KMS-11 (cell line): ENCODE data around the gene SCN3A.

Experiments used
- H2AFZ ChIP-seq: fragments of 200-600 bp; sonication (generic); 2 replicates; pipeline ENCODE4 v1.6.1; 2016; ENCODE audit warnings: antibody characterized with exemption, mixed run types, low read depth
- H3K27ac ChIP-seq: fragments of 200-600 bp; sonication (generic); 2 replicates; pipeline ENCODE4 v1.6.1; 2016; ENCODE audit warnings: mild to moderate bottlenecking, mixed run types
- H3K27me3 ChIP-seq: fragments of 200-600 bp; sonication (generic); 2 replicates; pipeline ENCODE4 v1.6.1; 2017; ENCODE audit warnings: mild to moderate bottlenecking, low read depth, mixed run types, moderate library complexity; ENCODE audit not compliant: insufficient read depth
- H3K36me3 ChIP-seq: fragments of 200-600 bp; sonication (generic); 2 replicates; pipeline ENCODE4 v1.6.1; 2017; ENCODE audit warnings: mild to moderate bottlenecking, mixed run types; ENCODE audit not compliant: insufficient read depth
- H3K4me1 ChIP-seq: fragments of 200-600 bp; sonication (generic); 2 replicates; pipeline ENCODE4 v1.6.1; 2016; ENCODE audit warnings: mild to moderate bottlenecking, low read depth, mixed run types; ENCODE audit not compliant: poor library complexity, severe bottlenecking
- H3K4me2 ChIP-seq: fragments of 200-600 bp; sonication (generic); 2 replicates; pipeline ENCODE4 v1.7.0; 2016; ENCODE audit warnings: mild to moderate bottlenecking, mixed run types
- H3K4me3 ChIP-seq: fragments of 200-600 bp; sonication (generic); IDR thresholded peaks from 2 replicates; pipeline ENCODE4 v1.6.1; 2017; ENCODE audit warnings: low read depth, low read length, mixed read lengths; ENCODE audit not compliant: insufficient read depth
- H3K79me2 ChIP-seq: fragments of 200-600 bp; sonication (generic); 2 replicates; pipeline ENCODE4 v1.6.1; 2016; ENCODE audit warnings: low read depth, mixed run types; ENCODE audit not compliant: insufficient read depth
- H3K9ac ChIP-seq: fragments of 200-600 bp; sonication (generic); 2 replicates; pipeline ENCODE4 v1.6.1; 2016; ENCODE audit warnings: mild to moderate bottlenecking, mixed run types
- H4K20me1 ChIP-seq: fragments of 200-600 bp; sonication (generic); 2 replicates; pipeline ENCODE4 v1.6.1; 2016; ENCODE audit warnings: mild to moderate bottlenecking, mixed run types; ENCODE audit not compliant: insufficient read depth
- CTCF ChIP-seq: fragments of 200-600 bp; sonication (generic); conservative IDR thresholded peaks from 2 replicates; pipeline ENCODE4 v1.6.1; 2017; ENCODE audit warnings: low read depth, mild to moderate bottlenecking, antibody characterized with exemption, low read length, moderate library complexity, mixed read lengths

Gene SCN3A

GRCh38 chr2:165054652-165055051, 149.2 kb downstream of the SCN3A start:
- peaks cover 50% of the 10 kb centered on the region for H3K4me1 ChIP-seq
- no peaks in the 10 kb centered on the region for H3K79me2 ChIP-seq
- H2AFZ ChIP-seq: no peak overlapping the region
- H3K4me2 ChIP-seq: peak overlapping the region; percentile 18; the same call in 1 of the 2 replicates
- no peak overlapping the region for H3K4me3 ChIP-seq
- no peak overlapping the region for H3K9ac ChIP-seq
- no peak for TF ChIP-seq CTCF
- no peaks in the 10 kb centered on the region for H4K20me1 ChIP-seq
- H3K36me3 ChIP-seq: no peaks in the 10 kb centered on the region
- H3K27me3 ChIP-seq: no peaks in the 10 kb centered on the region
- H3K27ac ChIP-seq: no peak overlapping the region

- H3K4me1 ChIP-seq: no peaks in the 10 kb centered on the region
- no peak overlapping the region for H2AFZ ChIP-seq
- H3K36me3 ChIP-seq: no peaks in the 10 kb centered on the region
- H3K9ac ChIP-seq: no peak overlapping the region
- TF ChIP-seq CTCF: no peak
- no peak overlapping the region for H3K27ac ChIP-seq
- H3K4me3 ChIP-seq: no peak overlapping the region
- no peaks in the 10 kb centered on the region for H3K79me2 ChIP-seq
- no peaks in the 10 kb centered on the region for H4K20me1 ChIP-seq
- no peak overlapping the region for H3K4me2 ChIP-seq
- no peaks in the 10 kb centered on the region for H3K27me3 ChIP-seq
These were observed 159.1 kb downstream of the SCN3A start for GRCh38 chr2:165044505-165045303.
